ENCODE results near the gene IFITM5. TPM values are rescaled to one million over a fixed set of nuclear protein-coding genes. Genes with fewer than 3 reads are reported as not detected.
A peak's percentile ranks its signal among the peaks of the same experiment; 100 is the strongest.

IFITM5 gene
- polyA plus RNA-seq, 3 donors = not detected

DNA sequence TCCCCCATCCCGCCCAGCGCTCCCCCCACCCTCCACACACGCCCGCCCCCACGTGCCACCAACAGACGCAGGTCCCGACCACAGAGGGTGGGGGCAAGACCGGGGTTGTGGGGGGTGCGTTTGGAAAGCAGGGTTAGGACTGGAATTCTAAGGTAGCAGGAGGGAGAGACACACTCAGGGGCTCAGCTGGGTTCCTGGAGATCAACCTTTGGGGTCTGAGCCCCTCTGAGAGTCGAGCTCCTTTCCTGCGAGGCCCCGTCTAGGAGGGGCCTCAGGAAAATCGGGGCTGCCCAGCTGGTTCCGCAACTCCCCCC is 10.0 kb downstream of the IFITM5 start:
- TF ChIP-seq, protein P1, sequence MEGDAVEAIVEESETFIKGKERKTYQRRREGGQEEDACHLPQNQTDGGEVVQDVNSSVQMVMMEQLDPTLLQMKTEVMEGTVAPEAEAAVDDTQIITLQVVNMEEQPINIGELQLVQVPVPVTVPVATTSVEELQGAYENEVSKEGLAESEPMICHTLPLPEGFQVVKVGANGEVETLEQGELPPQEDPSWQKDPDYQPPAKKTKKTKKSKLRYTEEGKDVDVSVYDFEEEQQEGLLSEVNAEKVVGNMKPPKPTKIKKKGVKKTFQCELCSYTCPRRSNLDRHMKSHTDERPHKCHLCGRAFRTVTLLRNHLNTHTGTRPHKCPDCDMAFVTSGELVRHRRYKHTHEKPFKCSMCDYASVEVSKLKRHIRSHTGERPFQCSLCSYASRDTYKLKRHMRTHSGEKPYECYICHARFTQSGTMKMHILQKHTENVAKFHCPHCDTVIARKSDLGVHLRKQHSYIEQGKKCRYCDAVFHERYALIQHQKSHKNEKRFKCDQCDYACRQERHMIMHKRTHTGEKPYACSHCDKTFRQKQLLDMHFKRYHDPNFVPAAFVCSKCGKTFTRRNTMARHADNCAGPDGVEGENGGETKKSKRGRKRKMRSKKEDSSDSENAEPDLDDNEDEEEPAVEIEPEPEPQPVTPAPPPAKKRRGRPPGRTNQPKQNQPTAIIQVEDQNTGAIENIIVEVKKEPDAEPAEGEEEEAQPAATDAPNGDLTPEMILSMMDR (IDR thresholded peaks at IDR 0.05) = no peak
- H3K79me2 ChIP-seq (ENCODE audit: insufficient read depth, low read length) = no peaks in the 10 kb centered on the region
- H3K27me3 ChIP-seq (ENCODE audit: control insufficient read depth in 2 of 2, insufficient read depth in 2 of 2, low read length in 2 of 2) = peaks cover 0 to 25% of the 10 kb centered on the region in 2 donors
- DNase-seq = no peak
- H4K20me1 ChIP-seq (ENCODE audit: insufficient read depth, low read length) = no peaks in the 10 kb centered on the region
- peak overlapping the region; percentile 92 for H3K4me2 ChIP-seq (replicated peaks; ENCODE audit: extremely low read depth, low read length, poor library complexity, severe bottlenecking)
- intact Hi-C loops (cut with micrococcal nuclease) = loop anchor here in 1 of 2 donors (5.0 kb wide), 1 partner anchor 37 kb away; no protein-coding TSS in a partner anchor
- Mint-ChIP-seq H3K9me3 (peaks cover 0 to 9% (median 5%) of the 10 kb centered on the region in 7 donors), H3K27ac (peak overlapping the region in 2 of 7 donors; percentile 26 to 84), H3K27me3 (ENCODE audit: low read depth in 3 of 3) (peaks cover 27 to 52% (median 33%) of the 10 kb centered on the region in 3 donors), H3K4me3 (peak overlapping the region; percentile 73 to 84), H3K36me3 (peaks cover 8 to 11% of the 10 kb centered on the region in 2 donors), H3K4me1 (peaks cover 17% of the 10 kb centered on the region)
- WGBS (ENCODE audit: insufficient coverage) = 39% methylated on average over 7 of the region's 14 CpGs
- H3K9me3 ChIP-seq (replicated peaks in 1 of 2; ENCODE audit: control insufficient read depth in 1 of 2, insufficient read depth in 1 of 2, low read length in 2 of 2) = no peaks in the 10 kb centered on the region
- H3K36me3 ChIP-seq (replicated peaks in 1 of 2; ENCODE audit: control insufficient read depth in 1 of 2, insufficient read depth in 2 of 2, low read length in 2 of 2) = no peaks in the 10 kb centered on the region
- peak overlapping the region; percentile 21 to 67 (median 21) for H3K4me3 ChIP-seq (replicated peaks in 1 of 3; ENCODE audit: low read depth in 2 of 3, low read length in 3 of 3)
- peak overlapping the region; percentile 57 for H2AFZ ChIP-seq (ENCODE audit: insufficient read depth, low read depth, low read length, poor library complexity, severe bottlenecking)
- H3K4me1 ChIP-seq (ENCODE audit: control insufficient read depth in 1 of 2, insufficient read depth in 2 of 2, low read length in 2 of 2) = peaks cover 14 to 20% of the 10 kb centered on the region in 2 donors
- peak overlapping the region; percentile 9 for H3K9ac ChIP-seq (ENCODE audit: insufficient read depth, low read length, poor library complexity, severe bottlenecking)
- H3K27ac ChIP-seq (ENCODE audit: low read depth in 1 of 2, low read length in 2 of 2) = no peak overlapping the region

DNA sequence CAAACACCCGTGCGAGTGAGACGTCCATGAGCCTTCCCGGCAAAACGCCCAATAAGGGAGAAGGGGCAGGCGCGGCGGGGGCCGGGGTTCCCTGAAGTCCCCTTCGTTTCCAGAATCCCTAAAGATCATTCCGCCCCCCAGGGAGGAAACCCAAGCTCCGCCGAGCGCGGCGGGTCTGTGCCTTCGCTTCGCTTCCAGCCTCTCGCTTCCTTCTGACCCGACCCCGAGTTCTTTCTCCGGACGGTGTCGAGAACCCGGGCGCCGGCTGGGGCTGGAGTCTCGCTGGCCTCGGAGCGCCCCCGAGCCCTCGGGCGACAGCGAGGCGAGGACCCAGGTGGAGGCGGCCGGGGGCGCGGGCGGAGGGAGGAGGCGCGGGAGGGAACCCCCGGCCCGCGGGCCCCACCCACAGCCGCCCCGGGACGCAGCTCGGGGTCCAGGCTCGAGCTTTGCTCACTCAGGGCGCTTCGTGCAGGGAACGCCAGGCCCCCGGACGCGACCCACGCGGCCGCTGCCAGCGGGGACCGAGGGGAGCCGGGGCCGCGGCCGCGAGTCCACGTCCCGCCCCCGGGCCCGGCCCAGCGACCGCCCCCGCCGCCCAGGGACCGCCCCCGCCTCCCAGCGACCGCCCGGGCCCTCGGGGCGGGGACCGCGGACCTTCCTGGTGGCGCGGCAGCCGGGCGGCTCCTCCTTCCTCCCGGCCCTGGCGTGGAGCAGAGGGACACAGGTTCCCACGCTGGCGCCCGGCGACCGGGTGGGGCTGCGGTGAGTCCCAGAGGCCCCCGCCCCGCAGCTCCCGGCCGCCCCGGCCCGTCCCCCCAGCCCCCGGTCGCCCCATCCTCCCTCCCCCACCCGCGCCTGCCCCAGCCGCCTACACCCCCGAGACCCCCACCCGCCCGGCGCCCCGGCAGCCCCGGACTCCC is 10.6 kb downstream of the IFITM5 start, which contains the start of gene PGGHG:
Gene PGGHG (plus strand): TSS at position 649 of the 920 bp plus-strand sequence. CDS start 691 bp downstream, outside the sequence.
- no peaks in the 10 kb centered on the region for H3K9me3 ChIP-seq (replicated peaks in 1 of 2; ENCODE audit: control insufficient read depth in 1 of 2, insufficient read depth in 1 of 2, low read length in 2 of 2)
- H3K4me2 ChIP-seq (replicated peaks; ENCODE audit: extremely low read depth, low read length, poor library complexity, severe bottlenecking) = peak within 1 kb of the TSS; percentile 92
- H3K4me1 Mint-ChIP-seq = peaks cover 17% of the 10 kb centered on the region
- peak within 1 kb of the TSS; percentile 82 to 95 for H3K4me3 Mint-ChIP-seq
- peak within 1 kb of the TSS; percentile 48 to 70 (median 55) for H3K4me3 ChIP-seq (replicated peaks in 1 of 3; ENCODE audit: low read depth in 2 of 3, low read length in 3 of 3)
- H3K36me3 ChIP-seq (replicated peaks in 1 of 2; ENCODE audit: control insufficient read depth in 1 of 2, insufficient read depth in 2 of 2, low read length in 2 of 2) = no peaks in the 10 kb centered on the region
- H2AFZ ChIP-seq (ENCODE audit: insufficient read depth, low read depth, low read length, poor library complexity, severe bottlenecking) = peak within 1 kb of the TSS; percentile 86
- no peaks in the 10 kb centered on the region for H3K79me2 ChIP-seq (ENCODE audit: insufficient read depth, low read length)
- peaks cover 14 to 20% of the 10 kb centered on the region in 2 donors for H3K4me1 ChIP-seq (ENCODE audit: control insufficient read depth in 1 of 2, insufficient read depth in 2 of 2, low read length in 2 of 2)
- peak; percentile 46 to 63 (median 61) for DNase-seq
- intact Hi-C loops (cut with micrococcal nuclease) = loop anchor here in 1 of 2 donors (5.0 kb wide), 1 partner anchor 36 kb away; no protein-coding TSS in a partner anchor
- WGBS (ENCODE audit: insufficient coverage) = under 1% methylated on average over 71 of the region's 112 CpGs
- H4K20me1 ChIP-seq (ENCODE audit: insufficient read depth, low read length) = no peaks in the 10 kb centered on the region
- peaks cover 4 to 9% of the 10 kb centered on the region in 2 donors for H3K36me3 Mint-ChIP-seq
- TF ChIP-seq, protein P1 (IDR thresholded peaks at IDR 0.05) = no peak
- peaks cover 27 to 54% (median 34%) of the 10 kb centered on the region in 3 donors for H3K27me3 Mint-ChIP-seq (ENCODE audit: low read depth in 3 of 3)
- H3K27ac ChIP-seq (ENCODE audit: low read depth in 1 of 2, low read length in 2 of 2) = no peak within 1 kb of the TSS
- peaks cover 0 to 25% of the 10 kb centered on the region in 2 donors for H3K27me3 ChIP-seq (ENCODE audit: control insufficient read depth in 2 of 2, insufficient read depth in 2 of 2, low read length in 2 of 2)
- peaks cover 0 to 9% (median 5%) of the 10 kb centered on the region in 7 donors for H3K9me3 Mint-ChIP-seq
- H3K9ac ChIP-seq (ENCODE audit: insufficient read depth, low read length, poor library complexity, severe bottlenecking) = peak within 1 kb of the TSS; percentile 71
- peak within 1 kb of the TSS in 3 of 7 donors; percentile 26 to 84 (median 49) for H3K27ac Mint-ChIP-seq
